DOHH2 (cell line): Measurements from ENCODE around the gene CAPZB.

Experiments used
- H3F3A ChIP-seq: fragments of 200-600 bp; sonication (generic), shearing (Covaris generic); 2 replicates; pipeline ENCODE4 v1.6.0; 2016; ENCODE audit warnings: antibody characterized with exemption, mild to moderate bottlenecking; ENCODE audit not compliant: control insufficient read depth, insufficient read depth
- H3K27ac ChIP-seq: fragments of 200-600 bp; sonication (generic); 2 replicates; pipeline ENCODE4 v1.5.1; 2014; ENCODE audit warnings: low read depth, mild to moderate bottlenecking, low read length, moderate library complexity
- H3K27me3 ChIP-seq: fragments of 200-600 bp; sonication (generic); 2 replicates; pipeline ENCODE4 v1.6.1; 2014; ENCODE audit warnings: mild to moderate bottlenecking, low read length, mixed read lengths; ENCODE audit not compliant: control insufficient read depth
- H3K36me3 ChIP-seq: fragments of 200-600 bp; sonication (generic); 2 replicates; pipeline ENCODE4 v1.6.1; 2014; ENCODE audit warnings: mild to moderate bottlenecking, low read length, moderate library complexity, mixed read lengths; ENCODE audit not compliant: control insufficient read depth
- H3K4me1 ChIP-seq: fragments of 200-600 bp; sonication (generic); 2 replicates; pipeline ENCODE4 v1.6.1; 2014; ENCODE audit warnings: mild to moderate bottlenecking, low read length, mixed read lengths; ENCODE audit not compliant: control insufficient read depth
- H3K4me2 ChIP-seq: fragments of 200-600 bp; sonication (generic); 2 replicates; pipeline ENCODE4 v1.6.0; 2014; ENCODE audit warnings: mild to moderate bottlenecking, low read length, moderate library complexity
- H3K4me3 ChIP-seq: fragments of 200-600 bp; sonication (generic); 2 replicates; pipeline ENCODE4 v1.5.1; 2014; ENCODE audit warnings: mild to moderate bottlenecking, low read length, mixed read lengths
- H3K79me2 ChIP-seq: fragments of 200-600 bp; sonication (generic); 2 replicates; pipeline ENCODE4 v1.6.1; 2014; ENCODE audit warnings: mild to moderate bottlenecking, low read length, mixed read lengths; ENCODE audit not compliant: control insufficient read depth
- H3K9me2 ChIP-seq: fragments of 200-600 bp; sonication (generic); replicated peaks from 2 replicates; pipeline ENCODE4 v1.6.1; 2014; ENCODE audit warnings: mild to moderate bottlenecking, low read length, mixed read lengths; ENCODE audit not compliant: control insufficient read depth
- H3K9me3 ChIP-seq: fragments of 200-600 bp; sonication (generic); 2 replicates; pipeline ENCODE4 v1.6.1; 2014; ENCODE audit warnings: antibody characterized with exemption, low read length, mixed read lengths; ENCODE audit not compliant: control insufficient read depth, insufficient read depth
- H4K20me1 ChIP-seq: fragments of 200-600 bp; sonication (generic); 2 replicates; pipeline ENCODE4 v1.6.0; 2014; ENCODE audit warnings: low read depth, mild to moderate bottlenecking, antibody characterized with exemption, low read length, moderate library complexity; ENCODE audit not compliant: control insufficient read depth, insufficient read depth
- CTCF ChIP-seq: fragments of 200-600 bp; sonication (generic); IDR thresholded peaks from one replicate; pipeline ENCODE4 v1.5.1; 2014; ENCODE audit warnings: antibody characterized with exemption, mild to moderate bottlenecking, low read depth, low read length; ENCODE audit not compliant: poor library complexity, severe bottlenecking
- EZH2phosphoT487 ChIP-seq: fragments of 200-600 bp; sonication (generic); IDR thresholded peaks from 2 replicates; pipeline ENCODE4 v1.6.1; 2017; ENCODE audit warnings: borderline replicate concordance, mild to moderate bottlenecking, antibody characterized with exemption, low read length, moderate library complexity, mixed read lengths

Gene CAPZB

GRCh38 chr1:19400192-19400611, 85.1 kb downstream of the CAPZB start:
- H3K36me3 ChIP-seq: no peaks in the 10 kb centered on the region
- no peak overlapping the region for H3K4me2 ChIP-seq
- no peak overlapping the region for H3K4me3 ChIP-seq
- H3F3A ChIP-seq: no peaks in the 10 kb centered on the region
- TF ChIP-seq EZH2phosphoT487 (no peak), CTCF (no peak)
- H4K20me1 ChIP-seq: 0 out of 2 replicates have a peak, but pooled peaks cover 5% of the 10 kb centered on the region
- H3K9me3 ChIP-seq: no peaks in the 10 kb centered on the region
- no peaks in the 10 kb centered on the region for H3K9me2 ChIP-seq
- H3K4me1 ChIP-seq: peaks cover 10% of the 10 kb centered on the region
- no peaks in the 10 kb centered on the region for H3K27me3 ChIP-seq
- H3K27ac ChIP-seq: no peak overlapping the region
- H3K79me2 ChIP-seq: peaks cover 50% of the 10 kb centered on the region

- Histone ChIP-seq H3F3A (peaks cover 4% of the 10 kb centered on the region; the same call in 1 of the 2 replicates), H3K4me3 (no peak overlapping the region), H3K9me2 (no peaks in the 10 kb centered on the region), H3K36me3 (no peaks in the 10 kb centered on the region), H3K9me3 (no peaks in the 10 kb centered on the region), H3K27me3 (no peaks in the 10 kb centered on the region), H3K79me2 (peaks cover 54% of the 10 kb centered on the region), H4K20me1 (no peaks in the 10 kb centered on the region), H3K4me2 (no peak overlapping the region), H3K27ac (no peak overlapping the region), H3K4me1 (peaks cover 28% of the 10 kb centered on the region)
- TF ChIP-seq EZH2phosphoT487 (no peak), CTCF (no peak)
Measured at GRCh38 chr1:19398309-19398760, 87.0 kb downstream of the CAPZB start.

GRCh38 chr1:19397217-19397945, 88.0 kb downstream of the CAPZB start:
- H3K79me2 ChIP-seq: peaks cover 60% of the 10 kb centered on the region
- H3K9me2 ChIP-seq: no peaks in the 10 kb centered on the region
- H3K36me3 ChIP-seq: no peaks in the 10 kb centered on the region
- no peaks in the 10 kb centered on the region for H4K20me1 ChIP-seq
- no peak overlapping the region for H3K4me2 ChIP-seq
- H3K27ac ChIP-seq: no peak overlapping the region
- peaks cover 4% of the 10 kb centered on the region; the same call in 1 of the 2 replicates for H3F3A ChIP-seq
- no peak overlapping the region for H3K4me3 ChIP-seq
- peaks cover 38% of the 10 kb centered on the region for H3K4me1 ChIP-seq
- no peaks in the 10 kb centered on the region for H3K27me3 ChIP-seq
- H3K9me3 ChIP-seq: no peaks in the 10 kb centered on the region
- TF ChIP-seq EZH2phosphoT487 (no peak), CTCF (no peak)
